Urinary bladder (tissue), 4 donors: ENCODE data around the gene TRAF2. TPM values are rescaled to one million over a fixed set of nuclear protein-coding genes. Genes with fewer than 3 reads are reported as not detected.

Experiments used
- DNase-seq: peaks from one replicate; pipeline ENCODE4 v3.0.0-alpha.2; 2015; ENCODE audit errors: extremely low spot score
- H3K27ac ChIP-seq: one replicate; pipeline ENCODE4 v1.5.1; 2013; ENCODE audit warnings: low read depth, mild to moderate bottlenecking, moderate library complexity
- H3K36me3 ChIP-seq: one replicate; pipeline ENCODE4 v1.6.1; 2013; ENCODE audit warnings: mild to moderate bottlenecking, moderate library complexity; ENCODE audit not compliant: insufficient read depth
- H3K4me1 ChIP-seq: one replicate; pipeline ENCODE4 v1.6.1; 2013; ENCODE audit warnings: mild to moderate bottlenecking, moderate library complexity; ENCODE audit not compliant: insufficient read depth
- H3K4me3 ChIP-seq: one replicate; pipeline ENCODE4 v1.5.1; 2013; ENCODE audit warnings: low read depth, low read length
- WGBS: extraction: QIAGEN DNeasy Blood & Tissue Kit; methylation state at CpG from one replicate; pipeline ENCODE4 v1.1.7; 2013; 5-methylcytosine and 5-hydroxymethylcytosine counted together
- polyA plus RNA-seq: library from polyadenylated mRNA; stranded (reverse); fragments of 200-250 nt; gene quantifications from one replicate; pipeline ENCODE4 v1.2.3, GENCODE V29; 2013
- total RNA-seq: library from RNA; depleted of rRNA; stranded (reverse); fragments of >200 nt; gene quantifications from one replicate; pipeline ENCODE4 v1.2.3, GENCODE V29; 2014
- donor health status: healthy with polysubstance abuse.
- donor health status: healthy.

The TRAF2 gene
- total and polyA plus RNA-seq, 2 donors = 7.9 to 13.1 TPM

DNA sequence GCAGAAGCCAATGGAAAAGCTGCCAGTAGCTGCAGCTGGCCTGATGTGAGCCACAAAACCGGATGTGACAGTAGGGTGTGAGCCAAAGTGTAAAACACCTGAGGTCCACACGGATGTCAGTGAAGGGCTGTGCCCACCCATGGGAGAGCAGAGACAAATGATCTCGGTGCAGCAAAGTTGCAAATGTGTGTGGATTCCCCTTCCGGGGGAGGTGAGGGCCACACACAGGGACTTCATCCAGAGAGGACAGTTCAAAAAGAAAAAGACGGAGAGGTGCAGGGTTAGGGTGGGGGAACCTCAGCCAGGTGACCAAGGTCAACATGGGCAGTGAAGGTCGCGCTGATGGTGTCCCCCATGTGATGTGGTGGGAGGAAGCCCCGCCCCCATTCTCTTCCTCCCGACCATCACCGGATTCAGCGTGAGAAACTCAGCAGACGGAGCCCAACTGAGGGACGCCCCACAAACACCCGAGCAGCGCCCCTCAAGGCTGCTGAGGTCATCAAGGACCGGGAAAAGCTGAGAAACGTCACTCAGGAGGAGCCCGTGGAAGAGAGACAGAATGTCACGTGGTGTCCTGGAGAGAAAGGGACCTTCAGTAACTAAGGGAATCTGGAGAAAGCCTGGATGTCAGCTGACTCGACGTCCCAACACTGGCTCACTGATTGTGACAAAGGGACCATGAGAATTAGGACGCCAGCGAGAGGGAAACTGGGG lies 79.6 kb downstream of the TRAF2 start:
- H3K27ac ChIP-seq = no peak overlapping the region
- H3K4me1 ChIP-seq = no peaks in the 10 kb centered on the region
- 26% methylated on average over 23 of the region's 23 CpGs for whole genome bisulfite sequencing
- DNase-seq = no peak
- no peaks in the 10 kb centered on the region for H3K36me3 ChIP-seq
- H3K4me3 ChIP-seq = no peak overlapping the region

DNA sequence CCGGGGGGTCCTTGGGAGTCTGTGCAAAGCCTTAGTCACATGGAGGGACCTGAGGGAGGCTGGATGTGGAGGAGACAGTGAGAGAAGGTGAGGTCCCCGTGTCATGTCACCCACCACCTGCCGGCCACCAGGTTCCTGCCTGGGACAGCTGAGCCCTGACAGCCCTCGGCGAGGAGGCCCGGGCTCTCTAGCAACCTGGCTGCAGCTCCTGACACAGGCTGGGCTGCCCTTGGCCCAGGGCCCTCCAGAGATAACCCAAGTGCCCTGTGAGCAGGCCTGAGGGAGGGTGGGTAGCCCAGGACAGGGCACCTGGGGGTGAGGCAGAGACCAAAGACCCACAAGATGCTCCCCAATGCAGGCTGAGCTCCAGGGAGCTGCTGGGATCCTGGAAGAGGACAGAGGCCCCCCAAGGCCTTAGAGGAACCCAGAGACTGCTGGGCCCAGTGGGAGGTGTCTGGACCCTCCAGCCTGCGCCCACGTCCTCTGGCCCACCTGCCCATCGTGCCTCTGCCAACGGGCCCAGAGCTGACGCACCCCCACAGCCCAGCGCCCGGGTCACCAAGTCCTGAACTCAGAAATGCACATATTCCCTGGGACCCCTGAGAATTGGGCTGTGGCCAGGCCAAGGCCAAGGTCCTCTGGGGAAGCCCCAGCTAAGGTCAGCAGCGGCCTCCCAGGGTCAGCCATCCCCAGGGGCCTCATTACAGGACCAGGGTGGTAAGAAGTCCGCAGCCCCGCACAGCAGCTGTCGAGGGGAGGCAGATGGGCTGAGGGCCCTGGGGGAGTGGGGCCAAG lies 82.2 kb downstream of the TRAF2 start:
- no peak overlapping the region for H3K27ac ChIP-seq
- no peak for DNase-seq
- H3K36me3 ChIP-seq = no peaks in the 10 kb centered on the region
- no peak overlapping the region for H3K4me3 ChIP-seq
- no peaks in the 10 kb centered on the region for H3K4me1 ChIP-seq
- WGBS = 77% methylated on average over 17 of the region's 17 CpGs

DNA sequence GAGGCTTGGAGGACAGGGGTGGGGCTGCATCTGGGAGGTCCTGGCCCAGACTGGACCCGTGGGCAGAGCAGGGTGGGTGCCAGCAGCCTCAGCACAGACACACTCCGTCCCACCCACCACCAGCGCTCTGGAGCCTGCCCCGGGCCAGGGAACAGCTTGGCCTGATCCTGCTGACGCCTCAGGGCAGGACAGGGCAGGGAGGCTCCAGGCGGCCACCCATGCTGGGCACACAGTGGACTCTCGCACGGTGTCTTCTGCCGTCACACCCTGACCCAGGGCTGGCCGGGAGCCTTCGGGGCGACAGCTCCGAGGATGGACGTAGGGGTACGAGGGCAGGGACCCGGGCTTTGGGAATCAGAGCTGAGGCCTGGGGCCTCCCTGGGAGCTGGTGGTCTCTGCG lies 82.8 kb downstream of the TRAF2 start:
- H3K4me1 ChIP-seq = no peaks in the 10 kb centered on the region
- no peak for DNase-seq
- H3K4me3 ChIP-seq = no peak overlapping the region
- no peak overlapping the region for H3K27ac ChIP-seq
- WGBS = 83% methylated on average over 17 of the region's 17 CpGs
- H3K36me3 ChIP-seq = no peaks in the 10 kb centered on the region

DNA sequence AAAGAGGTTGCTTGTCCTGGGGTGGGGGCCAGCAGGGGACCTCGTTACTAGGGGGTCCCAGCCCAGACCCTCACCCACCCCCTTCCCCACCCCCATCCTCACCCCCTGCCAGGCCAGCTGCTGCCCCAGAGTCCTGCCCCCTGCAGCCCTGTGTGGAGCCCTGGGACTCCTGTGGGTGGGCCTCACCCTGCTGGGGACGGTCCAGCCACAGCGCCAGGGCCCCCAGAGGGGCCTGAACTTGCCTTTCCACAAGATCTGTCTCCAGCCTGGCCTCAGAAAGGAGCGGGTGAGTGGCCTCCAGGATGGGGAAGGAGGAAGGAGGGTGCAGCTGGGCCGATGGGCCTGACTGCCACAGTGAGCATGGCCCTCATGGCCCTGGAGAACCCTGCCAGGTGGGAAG lies 83.5 kb downstream of the TRAF2 start:
- H3K4me1 ChIP-seq = no peaks in the 10 kb centered on the region
- no peak for DNase-seq
- H3K27ac ChIP-seq = no peak overlapping the region
- no peak overlapping the region for H3K4me3 ChIP-seq
- 82% methylated on average over 5 of the region's 5 CpGs for WGBS
- H3K36me3 ChIP-seq = no peaks in the 10 kb centered on the region

DNA sequence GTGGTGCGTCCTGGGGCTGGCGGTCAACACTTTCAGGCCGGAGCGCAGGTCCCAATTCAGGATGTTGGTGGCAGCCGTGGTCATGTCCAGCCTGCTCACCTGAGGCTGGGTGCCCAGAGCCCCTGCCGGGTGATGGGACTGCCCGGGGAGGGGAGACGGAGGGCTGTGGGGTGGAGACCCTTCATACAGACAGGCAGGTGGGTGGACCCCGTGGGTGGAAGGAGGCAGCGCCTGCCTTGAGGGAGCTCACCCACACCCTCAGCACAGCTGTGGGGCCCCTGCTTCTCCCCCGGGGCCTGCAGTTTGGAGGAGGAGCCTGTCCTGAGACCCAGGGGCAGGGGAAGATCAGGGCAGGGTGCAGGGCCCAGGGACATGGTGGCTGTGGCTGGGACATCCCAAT lies 84.0 kb downstream of the TRAF2 start:
- Histone ChIP-seq H3K4me3 (no peak overlapping the region), H3K4me1 (no peaks in the 10 kb centered on the region), H3K27ac (no peak overlapping the region), H3K36me3 (no peaks in the 10 kb centered on the region)
- WGBS = 81% methylated on average over 11 of the region's 11 CpGs
- DNase-seq = no peak

DNA sequence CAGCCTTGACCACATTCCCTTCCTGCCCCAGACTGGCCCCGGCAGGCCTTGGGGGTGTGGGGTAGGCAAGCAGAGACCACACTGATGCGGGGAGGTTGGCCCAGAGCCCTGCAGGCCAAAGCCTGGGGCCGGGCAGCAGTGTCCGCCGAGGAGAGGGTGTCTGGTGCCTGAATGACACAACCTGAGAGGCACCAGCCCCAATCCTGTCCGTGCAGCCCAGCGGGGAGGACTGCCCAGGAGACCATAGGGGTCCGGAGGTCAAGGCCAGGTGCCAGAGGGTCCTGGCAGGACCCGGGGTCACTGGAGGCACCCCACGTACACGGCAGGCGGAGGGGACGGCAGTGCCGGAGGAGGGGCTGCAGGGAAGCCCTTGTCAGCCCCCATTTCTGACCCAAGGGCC lies 85.4 kb downstream of the TRAF2 start:
- WGBS = 78% methylated on average over 14 of the region's 14 CpGs
- Histone ChIP-seq H3K27ac (no peak overlapping the region), H3K36me3 (no peaks in the 10 kb centered on the region), H3K4me1 (no peaks in the 10 kb centered on the region), H3K4me3 (no peak overlapping the region)
- DNase-seq = no peak

DNA sequence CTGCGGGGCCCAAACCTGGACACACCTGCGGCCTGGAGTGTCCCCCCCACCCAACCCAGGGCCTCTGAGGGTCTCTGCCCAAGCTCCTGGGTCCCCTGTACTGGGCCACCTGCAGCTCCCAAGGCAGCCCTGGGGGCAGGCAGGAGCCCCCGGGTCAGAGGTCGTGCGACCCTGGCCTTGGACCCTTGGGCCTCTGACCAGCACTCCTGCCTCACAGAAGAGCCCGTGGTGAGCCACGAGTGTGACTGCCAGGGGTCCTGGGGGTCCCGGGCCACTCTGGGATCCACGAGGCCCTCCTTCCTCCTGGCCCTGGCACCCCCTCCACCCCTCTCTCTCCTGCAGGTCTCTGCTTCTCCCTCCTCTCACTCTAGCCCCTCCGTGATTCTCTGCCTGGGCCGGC lies 86.0 kb downstream of the TRAF2 start:
- H3K36me3 ChIP-seq = no peaks in the 10 kb centered on the region
- DNase-seq = no peak
- no peak overlapping the region for H3K27ac ChIP-seq
- no peaks in the 10 kb centered on the region for H3K4me1 ChIP-seq
- H3K4me3 ChIP-seq = no peak overlapping the region
- WGBS = 83% methylated on average over 11 of the region's 11 CpGs

DNA sequence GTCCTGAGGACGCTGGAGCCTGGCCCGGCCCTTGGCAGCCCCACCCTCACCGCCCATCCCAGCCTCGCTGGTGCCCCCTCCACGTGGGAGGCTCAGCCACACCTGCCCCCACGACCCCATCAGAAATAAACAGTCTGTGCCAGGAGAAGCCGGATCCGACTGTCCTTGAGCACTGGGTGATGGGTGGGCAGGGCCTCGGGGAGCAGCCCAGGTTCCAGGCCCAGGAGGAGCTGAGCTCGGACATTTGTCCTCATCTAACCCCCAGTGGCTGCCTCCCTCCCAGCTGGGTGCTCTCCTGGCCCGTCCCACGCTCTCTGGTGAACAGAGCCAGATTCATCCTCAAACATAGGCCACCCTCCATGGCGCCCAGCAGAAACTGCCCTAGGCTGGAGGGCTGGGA lies 86.4 kb downstream of the TRAF2 start:
- Histone ChIP-seq H3K36me3 (no peaks in the 10 kb centered on the region), H3K4me1 (no peaks in the 10 kb centered on the region), H3K4me3 (no peak overlapping the region), H3K27ac (no peak overlapping the region)
- WGBS = 69% methylated on average over 13 of the region's 13 CpGs
- DNase-seq = no peak

DNA sequence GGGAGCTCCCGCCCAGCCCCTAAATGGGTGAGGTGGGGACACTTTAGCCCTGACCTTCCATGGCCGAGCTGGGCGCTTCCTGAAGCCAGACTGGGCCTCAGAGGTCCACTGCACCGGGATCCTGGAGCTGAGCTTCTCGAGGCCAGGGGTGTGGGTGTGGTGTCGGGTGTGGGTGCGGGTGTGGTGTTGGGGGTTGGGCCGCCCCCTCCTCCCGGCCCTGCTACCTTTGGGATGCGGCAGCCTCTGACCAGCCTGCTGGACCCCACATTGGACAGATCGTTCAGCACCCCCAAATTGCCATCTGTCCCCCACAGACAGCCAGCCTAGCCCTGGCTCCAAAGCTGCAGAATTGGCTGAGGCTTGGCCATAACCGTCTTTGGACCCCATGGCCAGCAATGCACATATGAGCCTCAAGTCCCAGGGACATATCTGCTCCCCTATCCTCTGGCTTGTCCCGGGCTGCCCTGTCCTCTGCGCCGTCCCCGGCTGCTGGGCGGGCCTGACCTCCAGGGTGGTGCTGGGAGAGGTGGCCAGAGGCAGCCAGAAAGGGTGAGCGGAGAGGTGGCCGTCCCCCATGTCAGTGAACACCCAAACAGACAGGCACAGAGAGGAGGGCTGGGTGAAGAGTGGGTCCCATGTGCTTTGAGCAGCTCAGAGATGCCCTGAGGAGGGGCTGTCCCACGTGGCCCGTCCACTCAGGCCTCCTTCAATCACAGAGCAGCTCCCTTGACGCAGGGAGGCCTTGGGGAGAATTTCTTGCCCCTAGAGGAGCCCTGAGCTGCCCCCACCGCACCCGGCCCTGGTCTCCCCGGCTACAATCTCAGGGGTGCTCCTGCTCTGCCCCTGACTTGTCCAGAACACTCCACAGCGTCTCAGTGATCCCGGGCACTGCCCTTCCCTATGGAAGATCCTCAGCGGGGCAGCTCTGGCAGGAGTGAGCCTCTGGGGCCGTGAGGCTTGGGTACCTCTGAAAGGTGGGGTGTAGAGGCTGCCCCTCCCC lies 87.6 kb downstream of the TRAF2 start:
- 84% methylated on average over 29 of the region's 29 CpGs for WGBS
- Histone ChIP-seq H3K4me3 (no peak overlapping the region), H3K27ac (no peak overlapping the region)

DNA sequence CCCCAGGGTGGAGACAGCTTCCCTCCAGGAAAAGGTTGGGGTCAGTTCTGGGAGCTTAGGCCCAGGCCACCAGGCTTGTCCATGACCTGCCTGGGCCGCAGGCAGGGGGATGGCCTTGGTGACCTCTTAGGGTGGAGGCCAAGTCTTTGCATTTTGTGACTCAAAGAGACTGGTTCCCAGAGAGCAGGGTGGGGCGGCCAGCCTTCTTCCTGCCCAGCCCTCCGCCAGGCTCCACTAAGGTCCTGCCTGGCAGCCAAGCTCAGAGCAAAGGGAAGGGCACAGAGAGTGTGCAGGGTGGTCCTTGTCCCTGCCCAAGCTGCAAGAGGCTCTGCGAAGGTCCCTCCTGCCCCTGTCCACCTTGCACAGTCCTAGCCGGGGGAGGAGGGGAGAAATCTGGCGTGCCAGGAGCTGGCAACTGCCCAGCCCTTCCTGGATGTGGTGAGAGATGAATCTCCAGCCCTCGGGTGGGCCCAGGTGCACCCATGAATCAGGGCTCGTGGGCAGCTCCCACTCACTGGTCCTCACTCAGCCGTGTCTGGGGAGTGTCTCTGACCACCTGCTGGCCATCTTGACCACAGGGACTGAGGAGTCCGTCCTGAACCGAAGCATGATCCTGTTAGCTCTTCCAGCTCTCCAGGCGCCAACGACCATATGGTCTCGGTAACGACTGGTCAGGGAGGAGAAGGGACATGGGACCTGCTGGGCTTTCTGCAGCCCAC lies 88.7 kb downstream of the TRAF2 start:
- 63% methylated on average over 15 of the region's 15 CpGs for WGBS
- Histone ChIP-seq H3K27ac (no peak overlapping the region), H3K4me1 (no peaks in the 10 kb centered on the region), H3K4me3 (no peak overlapping the region), H3K36me3 (no peaks in the 10 kb centered on the region)
- no peak for DNase-seq

More for the DNA sequence above, 87.6 kb downstream of the TRAF2 start:
- no peaks in the 10 kb centered on the region for H3K36me3 ChIP-seq
- H3K4me1 ChIP-seq = no peaks in the 10 kb centered on the region
- DNase-seq = no peak

DNA sequence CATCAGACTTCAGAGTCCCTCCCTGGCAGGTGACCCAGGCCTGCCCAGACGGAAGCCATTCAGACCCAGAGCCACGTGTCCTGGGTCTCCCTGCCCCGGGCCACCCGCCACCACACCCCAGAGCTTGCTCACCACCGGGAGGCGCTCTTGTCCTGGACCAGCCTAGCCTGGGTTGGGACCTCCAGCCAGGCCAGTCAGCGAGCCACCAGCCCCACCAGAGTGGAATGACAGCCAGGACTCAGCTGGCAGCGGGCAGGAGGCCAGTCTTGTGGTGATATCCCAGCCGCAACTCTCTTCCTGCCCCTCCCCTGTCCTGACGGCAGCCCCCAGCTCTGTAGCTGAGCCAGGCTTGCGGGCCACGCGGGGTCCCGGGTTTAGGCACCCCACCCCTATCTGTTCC lies 89.3 kb downstream of the TRAF2 start:
- Histone ChIP-seq H3K4me3 (no peak overlapping the region), H3K36me3 (no peaks in the 10 kb centered on the region), H3K4me1 (no peaks in the 10 kb centered on the region), H3K27ac (no peak overlapping the region)
- DNase-seq = no peak
- WGBS = 59% methylated on average over 14 of the region's 14 CpGs
